Glutamatergic neuron (in vitro differentiated cells): ENCODE data around the gene TTC39A. TPM values are rescaled to one million over a fixed set of nuclear protein-coding genes. Genes with fewer than 3 reads are reported as not detected.

ENCODE experiments used
- DNase-seq: peaks from one replicate; pipeline ENCODE4 v3.0.0; 2022
- H3K27ac Mint-ChIP-seq: one replicate; pipeline ENCODE4 v1.8.0; 2020; ENCODE audit warnings: mild to moderate bottlenecking, mixed read lengths, inconsistent platforms; ENCODE audit not compliant: unreplicated experiment
- H3K27me3 Mint-ChIP-seq: one replicate; pipeline ENCODE4 v1.8.0; 2020; ENCODE audit warnings: mild to moderate bottlenecking, moderate library complexity, mixed read lengths, inconsistent platforms; ENCODE audit not compliant: unreplicated experiment
- H3K36me3 Mint-ChIP-seq: one replicate; pipeline ENCODE4 v1.8.0; 2020; ENCODE audit warnings: mild to moderate bottlenecking, mixed read lengths, inconsistent platforms; ENCODE audit not compliant: unreplicated experiment
- H3K4me1 Mint-ChIP-seq: one replicate; pipeline ENCODE4 v1.8.0; 2020; ENCODE audit warnings: mild to moderate bottlenecking, low read depth, mixed read lengths, inconsistent platforms; ENCODE audit not compliant: unreplicated experiment
- H3K4me3 Mint-ChIP-seq: one replicate; pipeline ENCODE4 v1.8.0; 2020; ENCODE audit warnings: mild to moderate bottlenecking, mixed read lengths, inconsistent platforms; ENCODE audit not compliant: unreplicated experiment
- H3K9me3 Mint-ChIP-seq: one replicate; pipeline ENCODE4 v1.8.0; 2020; ENCODE audit warnings: mild to moderate bottlenecking, moderate library complexity, mixed read lengths, inconsistent platforms; ENCODE audit not compliant: unreplicated experiment
- total RNA-seq: library from RNA; stranded (reverse); fragmentation: NEBNext Ultra II Directional; extraction: Animal tissue kit (Norgen Biotek cat#: 25700); gene quantifications from one replicate; pipeline ENCODE4 v1.2.1, GENCODE V29; 2021; ENCODE audit not compliant: unreplicated experiment
- TF ChIP-seq, protein P1 (sequence below): fragments of 200-600 bp; sonication (generic); IDR thresholded peaks from one replicate; pipeline ENCODE4 v1.5.0; 2021; ENCODE audit not compliant: partially characterized antibody, unreplicated experiment

TTC39A gene
- total RNA-seq, 1 donor from 2014 or later: 28.0 TPM

DNA sequence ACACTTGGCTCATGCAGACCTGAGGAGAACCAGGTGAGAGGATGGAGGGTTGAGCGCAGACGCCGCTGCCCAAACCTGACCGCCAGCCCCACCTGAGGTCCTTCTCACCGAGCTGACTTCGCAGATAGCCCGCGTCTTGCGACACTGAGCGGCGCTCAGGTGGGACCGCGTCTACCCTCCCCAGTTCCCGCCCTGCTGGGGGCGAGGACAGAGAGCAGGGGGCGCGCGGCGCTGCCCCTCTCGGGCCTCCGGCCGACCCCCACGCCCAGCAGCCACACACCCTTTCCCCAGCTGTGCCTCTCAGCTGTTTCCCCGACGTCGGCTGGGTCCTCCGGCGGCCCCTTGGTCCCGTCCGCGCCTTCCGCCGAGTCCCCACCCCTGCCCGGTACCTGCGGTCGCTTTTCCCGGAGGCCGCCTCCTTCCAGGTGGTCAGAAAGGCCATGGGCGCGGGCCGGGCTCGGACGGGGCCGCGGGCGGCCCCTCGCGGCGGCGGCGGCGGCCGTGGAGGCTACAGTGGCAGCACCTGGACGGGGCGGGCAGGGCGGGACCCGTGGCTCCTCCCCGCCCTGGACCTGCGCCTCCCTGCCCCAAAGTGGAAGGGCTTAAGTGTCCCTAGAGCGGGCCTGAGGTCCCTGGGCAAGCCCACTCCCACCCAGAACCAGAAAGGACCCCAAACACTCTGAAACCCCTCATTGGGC, 14.4 kb upstream of the TTC39A start:
- peak; percentile 33 for DNase-seq

DNA sequence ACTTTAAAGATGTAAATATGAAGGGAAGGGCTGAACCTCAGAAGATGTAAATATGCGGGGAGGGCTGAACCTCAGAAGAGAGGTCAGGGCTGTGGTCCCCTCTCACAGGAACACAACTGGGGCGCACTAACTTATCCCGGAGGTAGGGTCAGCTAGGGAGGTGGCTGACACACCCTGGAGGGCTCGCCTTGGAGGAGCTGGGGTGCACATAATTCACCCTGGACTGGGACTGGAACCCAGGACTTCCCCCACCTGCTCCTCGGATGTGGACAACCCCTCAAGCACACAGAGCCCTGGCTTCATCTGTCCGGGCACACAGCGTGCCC, 13.9 kb upstream of the TTC39A start:
- peaks cover 2% of the 10 kb centered on the region for H3K4me1 Mint-ChIP-seq
- TF ChIP-seq, protein P1, sequence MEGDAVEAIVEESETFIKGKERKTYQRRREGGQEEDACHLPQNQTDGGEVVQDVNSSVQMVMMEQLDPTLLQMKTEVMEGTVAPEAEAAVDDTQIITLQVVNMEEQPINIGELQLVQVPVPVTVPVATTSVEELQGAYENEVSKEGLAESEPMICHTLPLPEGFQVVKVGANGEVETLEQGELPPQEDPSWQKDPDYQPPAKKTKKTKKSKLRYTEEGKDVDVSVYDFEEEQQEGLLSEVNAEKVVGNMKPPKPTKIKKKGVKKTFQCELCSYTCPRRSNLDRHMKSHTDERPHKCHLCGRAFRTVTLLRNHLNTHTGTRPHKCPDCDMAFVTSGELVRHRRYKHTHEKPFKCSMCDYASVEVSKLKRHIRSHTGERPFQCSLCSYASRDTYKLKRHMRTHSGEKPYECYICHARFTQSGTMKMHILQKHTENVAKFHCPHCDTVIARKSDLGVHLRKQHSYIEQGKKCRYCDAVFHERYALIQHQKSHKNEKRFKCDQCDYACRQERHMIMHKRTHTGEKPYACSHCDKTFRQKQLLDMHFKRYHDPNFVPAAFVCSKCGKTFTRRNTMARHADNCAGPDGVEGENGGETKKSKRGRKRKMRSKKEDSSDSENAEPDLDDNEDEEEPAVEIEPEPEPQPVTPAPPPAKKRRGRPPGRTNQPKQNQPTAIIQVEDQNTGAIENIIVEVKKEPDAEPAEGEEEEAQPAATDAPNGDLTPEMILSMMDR: no peak
- peak overlapping the region; percentile 38 for H3K4me3 Mint-ChIP-seq
- DNase-seq: no peak
- H3K9me3 Mint-ChIP-seq: peaks cover 3% of the 10 kb centered on the region
- H3K27ac Mint-ChIP-seq: no peak overlapping the region
- H3K27me3 Mint-ChIP-seq: peaks cover 11% of the 10 kb centered on the region
- H3K36me3 Mint-ChIP-seq: no peaks in the 10 kb centered on the region

More for the DNA sequence above, 14.4 kb upstream of the TTC39A start:
- Mint-ChIP-seq H3K4me3 (no peak overlapping the region), H3K9me3 (peaks cover 3% of the 10 kb centered on the region), H3K36me3 (no peaks in the 10 kb centered on the region), H3K4me1 (peaks cover 2% of the 10 kb centered on the region), H3K27ac (no peak overlapping the region), H3K27me3 (peaks cover 11% of the 10 kb centered on the region)
- TF ChIP-seq, protein P1: no peak

DNA sequence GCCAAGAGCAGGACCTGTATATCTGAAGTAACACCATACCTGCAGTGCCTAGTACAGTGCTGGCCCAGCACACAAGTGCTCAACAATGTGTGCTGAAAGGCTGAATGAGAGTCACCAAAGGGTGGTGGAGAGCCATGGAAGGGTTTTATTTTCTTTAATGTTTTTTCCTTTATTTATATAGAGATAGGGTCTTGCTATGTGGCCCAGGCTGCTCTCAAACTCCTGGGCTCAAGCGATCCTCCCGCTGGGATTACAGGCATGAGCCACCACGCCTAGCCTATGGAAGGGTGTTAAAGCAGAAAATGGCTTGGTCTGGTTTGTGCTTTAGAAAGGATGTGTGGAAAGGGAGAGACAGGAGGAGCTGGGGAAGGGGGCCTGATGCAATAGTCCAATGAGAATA, 13.3 kb upstream of the TTC39A start:
- H3K27ac Mint-ChIP-seq: no peak overlapping the region
- TF ChIP-seq, protein P1: no peak
- peaks cover 2% of the 10 kb centered on the region for H3K4me1 Mint-ChIP-seq
- H3K36me3 Mint-ChIP-seq: no peaks in the 10 kb centered on the region
- peaks cover 11% of the 10 kb centered on the region for H3K27me3 Mint-ChIP-seq
- peaks cover 3% of the 10 kb centered on the region for H3K9me3 Mint-ChIP-seq
- H3K4me3 Mint-ChIP-seq: peak overlapping the region; percentile 38
- no peak for DNase-seq

DNA sequence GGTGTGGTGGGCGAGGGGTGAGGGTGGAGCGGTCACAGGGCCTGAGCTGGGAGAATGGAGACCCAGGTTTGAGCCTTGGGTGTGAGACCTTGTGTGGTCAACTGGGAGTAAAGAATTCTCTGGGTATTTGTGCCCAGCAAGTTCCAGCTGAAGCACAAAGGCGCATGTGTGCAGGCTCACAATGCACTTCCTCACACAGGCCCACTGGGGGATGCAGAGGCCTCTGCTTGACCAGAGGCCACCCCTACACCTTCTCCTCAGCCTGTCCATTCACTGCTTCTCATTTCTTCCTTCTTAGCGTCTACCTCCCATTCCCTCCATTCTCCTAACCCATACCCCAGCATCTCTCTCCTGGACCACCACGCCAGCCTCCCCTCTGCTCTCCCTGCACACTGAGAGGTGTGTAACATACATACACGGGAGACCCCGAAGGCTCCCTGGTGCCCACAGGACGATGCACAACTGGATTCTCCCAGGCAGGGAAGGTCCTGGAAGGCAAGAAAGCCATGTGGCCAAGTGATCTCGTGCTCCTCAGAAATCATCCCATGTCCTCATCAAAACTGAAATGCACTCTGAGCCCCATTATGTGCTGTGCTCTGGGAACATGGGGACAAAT, 12.3 kb upstream of the TTC39A start:
- Mint-ChIP-seq H3K4me3 (no peak overlapping the region), H3K27me3 (peaks cover 11% of the 10 kb centered on the region), H3K4me1 (peaks cover 2% of the 10 kb centered on the region), H3K9me3 (peaks cover 3% of the 10 kb centered on the region), H3K36me3 (no peaks in the 10 kb centered on the region), H3K27ac (no peak overlapping the region)
- TF ChIP-seq, protein P1: no peak
- DNase-seq: no peak

DNA sequence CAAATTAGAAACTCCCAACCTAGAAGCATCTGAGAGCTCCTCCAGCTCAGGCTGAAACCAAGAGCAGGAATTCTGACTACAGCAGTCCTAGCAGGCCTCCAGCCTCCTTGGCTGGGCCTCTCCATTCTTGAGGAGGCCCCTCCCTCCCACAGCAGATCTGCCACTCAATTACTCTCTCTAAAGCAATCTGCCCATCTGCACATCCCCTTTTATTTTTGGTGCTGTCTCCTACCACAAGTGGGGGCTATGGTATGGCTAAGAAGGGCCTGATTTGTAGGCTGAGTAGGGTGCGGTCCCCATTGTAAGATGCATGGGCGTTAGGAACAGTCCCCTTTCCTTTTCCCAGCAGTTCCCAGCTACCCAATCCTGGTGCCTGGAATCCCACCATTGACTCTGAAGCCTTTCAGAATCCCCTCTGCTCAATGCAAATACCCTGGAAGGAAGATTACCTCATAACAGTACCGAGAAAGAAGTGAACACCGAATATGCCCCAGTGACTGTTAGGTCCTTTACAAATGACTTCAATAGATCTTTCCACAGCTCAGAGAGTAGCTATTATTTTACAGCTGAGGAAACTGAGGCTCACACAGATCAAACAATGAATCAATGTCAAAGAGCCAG, 11.6 kb upstream of the TTC39A start:
- no peaks in the 10 kb centered on the region for H3K36me3 Mint-ChIP-seq
- H3K27ac Mint-ChIP-seq: no peak overlapping the region
- no peak overlapping the region for H3K4me3 Mint-ChIP-seq
- DNase-seq: no peak
- H3K27me3 Mint-ChIP-seq: peaks cover 11% of the 10 kb centered on the region
- TF ChIP-seq, protein P1: no peak
- peaks cover 2% of the 10 kb centered on the region for H3K4me1 Mint-ChIP-seq
- peaks cover 3% of the 10 kb centered on the region for H3K9me3 Mint-ChIP-seq
